WTC11 (cell line): Measurements from ENCODE around the gene GPER1. TPM values are rescaled to one million over a fixed set of nuclear protein-coding genes. Genes with fewer than 3 reads are reported as not detected.

Experiments used
- ATAC-seq: fragments of 200-7000 bp; cut with Tn5 transposase; 2 replicates; pipeline ENCODE4 v1.10.0; 2021; ENCODE audit warnings: mild to moderate bottlenecking, moderate library complexity
- CTCF ChIA-PET: fragments of 300-600 bp; sonication (Branson Sonifier 250); formaldehyde crosslinking; loops from one replicate; lab custom pipeline; 2021; ENCODE audit warnings: antibody characterized with exemption; lab: Charles Lee
- POLR2A ChIA-PET: fragments of 350-600 bp; sonication (Branson Sonifier 250); formaldehyde crosslinking; loops from one replicate; lab custom pipeline; 2021; ENCODE audit warnings: antibody characterized with exemption; lab: Charles Lee
- DNase-seq: peaks from one replicate; pipeline ENCODE4 v3.0.0; 2021; ENCODE audit warnings: low spot score
- H3K27ac Mint-ChIP-seq: 2 replicates; pipeline ENCODE4 v1.8.0; 2021; ENCODE audit warnings: mixed read lengths
- H3K27me3 Mint-ChIP-seq: 2 replicates; pipeline ENCODE4 v1.8.0; 2021; ENCODE audit warnings: low read depth, mild to moderate bottlenecking, moderate library complexity, mixed read lengths
- H3K36me3 Mint-ChIP-seq: 2 replicates; pipeline ENCODE4 v1.8.0; 2021; ENCODE audit warnings: mixed read lengths
- H3K4me1 Mint-ChIP-seq: 2 replicates; pipeline ENCODE4 v1.8.0; 2022; ENCODE audit warnings: mixed read lengths
- H3K4me3 Mint-ChIP-seq: 2 replicates; pipeline ENCODE4 v1.8.0; 2021; ENCODE audit warnings: mild to moderate bottlenecking, moderate library complexity, mixed read lengths
- H3K9me3 Mint-ChIP-seq: 2 replicates; pipeline ENCODE4 v1.8.0; 2021; ENCODE audit warnings: mixed read lengths
- ATF3 ChIP-seq: sonication (generic); formaldehyde crosslinking; conservative IDR thresholded peaks from 2 replicates; pipeline ENCODE4 v1.8.1; 2022; ENCODE audit warnings: mild to moderate bottlenecking, missing genetic modification reagents
- CREB1 ChIP-seq: sonication (generic); formaldehyde crosslinking; IDR thresholded peaks from 2 replicates; pipeline ENCODE4 v1.8.0; 2023; ENCODE audit warnings: mild to moderate bottlenecking, missing genetic modification reagents
- EMX1 ChIP-seq: fragments of 250-450 bp; sonication (Bioruptor Pico); IDR thresholded peaks from 2 replicates; pipeline ENCODE4 v1.8.0; 2021; ENCODE audit warnings: mild to moderate bottlenecking
- FOXP1 ChIP-seq: sonication (generic); formaldehyde crosslinking; IDR thresholded peaks from 2 replicates; pipeline ENCODE4 v1.8.0; 2022; ENCODE audit warnings: missing genetic modification reagents, mild to moderate bottlenecking, moderate library complexity, borderline replicate concordance
- GRHL2 ChIP-seq: fragments of 250-450 bp; sonication (Bioruptor Pico); IDR thresholded peaks from 2 replicates; pipeline ENCODE4 v1.8.0; 2022; ENCODE audit warnings: mild to moderate bottlenecking, moderate library complexity; ENCODE audit not compliant: insufficient replicate concordance, severe bottlenecking
- HMGA2 ChIP-seq: fragments of 250-450 bp; sonication (Bioruptor Pico); IDR thresholded peaks from 2 replicates; pipeline ENCODE4 v1.4.0; 2021; ENCODE audit warnings: mild to moderate bottlenecking, moderate library complexity
- JAZF1 ChIP-seq: fragments of 250-450 bp; sonication (Bioruptor Pico); IDR thresholded peaks from 2 replicates; pipeline ENCODE4 v1.9.0; 2021; ENCODE audit warnings: moderate library complexity, mild to moderate bottlenecking, inconsistent platforms
- MLX ChIP-seq: sonication (generic); formaldehyde crosslinking; IDR thresholded peaks from 2 replicates; pipeline ENCODE4 v1.8.1; 2023; ENCODE audit warnings: mild to moderate bottlenecking, missing genetic modification reagents, moderate library complexity
- MYBL2 ChIP-seq: sonication (generic); formaldehyde crosslinking; IDR thresholded peaks from 2 replicates; pipeline ENCODE4 v1.8.1; 2023; ENCODE audit warnings: mild to moderate bottlenecking, moderate library complexity, missing genetic modification reagents
- NFATC4 ChIP-seq: fragments of 250-450 bp; sonication (Bioruptor Pico); IDR thresholded peaks from 2 replicates; pipeline ENCODE4 v1.9.0; 2021; ENCODE audit warnings: mild to moderate bottlenecking
- NR1H2 ChIP-seq: sonication (generic); formaldehyde crosslinking; IDR thresholded peaks from 2 replicates; pipeline ENCODE4 v1.9.0; 2021; ENCODE audit warnings: mild to moderate bottlenecking, moderate library complexity, missing genetic modification reagents
- NR2C2 ChIP-seq: sonication (generic); formaldehyde crosslinking; IDR thresholded peaks from 2 replicates; pipeline ENCODE4 v1.8.0; 2022; ENCODE audit warnings: mild to moderate bottlenecking, missing genetic modification reagents
- SMAD4 ChIP-seq: sonication (generic); formaldehyde crosslinking; IDR thresholded peaks from 2 replicates; pipeline ENCODE4 v1.8.0; 2022; ENCODE audit warnings: mild to moderate bottlenecking, missing genetic modification reagents
- SP1 ChIP-seq: sonication (generic); formaldehyde crosslinking; conservative IDR thresholded peaks from 2 replicates; pipeline ENCODE4 v1.8.1; 2022; ENCODE audit warnings: missing genetic modification reagents
- ZBTB43 ChIP-seq: sonication (generic); formaldehyde crosslinking; IDR thresholded peaks from 2 replicates; pipeline ENCODE4 v1.8.1; 2023; ENCODE audit warnings: mild to moderate bottlenecking, missing genetic modification reagents
- ZNF121 ChIP-seq: sonication (generic); formaldehyde crosslinking; IDR thresholded peaks from 2 replicates; pipeline ENCODE4 v1.8.0; 2023; ENCODE audit warnings: missing genetic modification reagents
- ZNF138 ChIP-seq: sonication (generic); formaldehyde crosslinking; conservative IDR thresholded peaks from 2 replicates; pipeline ENCODE4 v1.8.1; 2022; ENCODE audit warnings: mild to moderate bottlenecking, moderate library complexity, missing genetic modification reagents
- ZNF423 ChIP-seq: fragments of 250-450 bp; sonication (Bioruptor Pico); IDR thresholded peaks from 2 replicates; pipeline ENCODE4 v2.1.2; 2022; ENCODE audit warnings: mild to moderate bottlenecking, moderate library complexity
- ZNF671 ChIP-seq: fragments of 250-450 bp; sonication (Bioruptor Pico); IDR thresholded peaks from 2 replicates; pipeline ENCODE4 v1.8.0; 2021; ENCODE audit warnings: mild to moderate bottlenecking
- total RNA-seq: library from RNA; stranded (reverse); gene quantifications from 3 replicates; pipeline ENCODE4 v1.2.3, GENCODE V29; 2021
- TF ChIP-seq, protein P1 (sequence below): sonication (generic); formaldehyde crosslinking; conservative IDR thresholded peaks from 2 replicates; pipeline ENCODE4 v1.8.1; 2023; ENCODE audit warnings: mild to moderate bottlenecking, low read depth, missing genetic modification reagents, moderate library complexity
- TF ChIP-seq, protein P2 (sequence below): fragments of 250-450 bp; sonication (Bioruptor Pico); conservative IDR thresholded peaks from 2 replicates; pipeline ENCODE4 v1.9.0; 2021; ENCODE audit warnings: mild to moderate bottlenecking

Gene GPER1
- total RNA-seq, 1 experiment from 2014 or later, result 0.28 TPM

- H3K4me3 Mint-ChIP-seq, result no peak overlapping the region
- no peak for ATAC-seq
- no peak overlapping the region for H3K27ac Mint-ChIP-seq
- no peaks in the 10 kb centered on the region for H3K9me3 Mint-ChIP-seq
- CTCF ChIA-PET, result interaction anchor here (3.8 to 5.9 kb wide), 2 partner anchors 16 to 56 kb away, joined by 26 to 27 read pairs; no protein-coding TSS in a partner anchor
- TF ChIP-seq NFATC4 (CRISPR knock-in tag), result no peak
- TF ChIP-seq, protein P1, sequence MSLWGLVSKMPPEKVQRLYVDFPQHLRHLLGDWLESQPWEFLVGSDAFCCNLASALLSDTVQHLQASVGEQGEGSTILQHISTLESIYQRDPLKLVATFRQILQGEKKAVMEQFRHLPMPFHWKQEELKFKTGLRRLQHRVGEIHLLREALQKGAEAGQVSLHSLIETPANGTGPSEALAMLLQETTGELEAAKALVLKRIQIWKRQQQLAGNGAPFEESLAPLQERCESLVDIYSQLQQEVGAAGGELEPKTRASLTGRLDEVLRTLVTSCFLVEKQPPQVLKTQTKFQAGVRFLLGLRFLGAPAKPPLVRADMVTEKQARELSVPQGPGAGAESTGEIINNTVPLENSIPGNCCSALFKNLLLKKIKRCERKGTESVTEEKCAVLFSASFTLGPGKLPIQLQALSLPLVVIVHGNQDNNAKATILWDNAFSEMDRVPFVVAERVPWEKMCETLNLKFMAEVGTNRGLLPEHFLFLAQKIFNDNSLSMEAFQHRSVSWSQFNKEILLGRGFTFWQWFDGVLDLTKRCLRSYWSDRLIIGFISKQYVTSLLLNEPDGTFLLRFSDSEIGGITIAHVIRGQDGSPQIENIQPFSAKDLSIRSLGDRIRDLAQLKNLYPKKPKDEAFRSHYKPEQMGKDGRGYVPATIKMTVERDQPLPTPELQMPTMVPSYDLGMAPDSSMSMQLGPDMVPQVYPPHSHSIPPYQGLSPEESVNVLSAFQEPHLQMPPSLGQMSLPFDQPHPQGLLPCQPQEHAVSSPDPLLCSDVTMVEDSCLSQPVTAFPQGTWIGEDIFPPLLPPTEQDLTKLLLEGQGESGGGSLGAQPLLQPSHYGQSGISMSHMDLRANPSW, result no peak
- TF ChIP-seq, protein P2, sequence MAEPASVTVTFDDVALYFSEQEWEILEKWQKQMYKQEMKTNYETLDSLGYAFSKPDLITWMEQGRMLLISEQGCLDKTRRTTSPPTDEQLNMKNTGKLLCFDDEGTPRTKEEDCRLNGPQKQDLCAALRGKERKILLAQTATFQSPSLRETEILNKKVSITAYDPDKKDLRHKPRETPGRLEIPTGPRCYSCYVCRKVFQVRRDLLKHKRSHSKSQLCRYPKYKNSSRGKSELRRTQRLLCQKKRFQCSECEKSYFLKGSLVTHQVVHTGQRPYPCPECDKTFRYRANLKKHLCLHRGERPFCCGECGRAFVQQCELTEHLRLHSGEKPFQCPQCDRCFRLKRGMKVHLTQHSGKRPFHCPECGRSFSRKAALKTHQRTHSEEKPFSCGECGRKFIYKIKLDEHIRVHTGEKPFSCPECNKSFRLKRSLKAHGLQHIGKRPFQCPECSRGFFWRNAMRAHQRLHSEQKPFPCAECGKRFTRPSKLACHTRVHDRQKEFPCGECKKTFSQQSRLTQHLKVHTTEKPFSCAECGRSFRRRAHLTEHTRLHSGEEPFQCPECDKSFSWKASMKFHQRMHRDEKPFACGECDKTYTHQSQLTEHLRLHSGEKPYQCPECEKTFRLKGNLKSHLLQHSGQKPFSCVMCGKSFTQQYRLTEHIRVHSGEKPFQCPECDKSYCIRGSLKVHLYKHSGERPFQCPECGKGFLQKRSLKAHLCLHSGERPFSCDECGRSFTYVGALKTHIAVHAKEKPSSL (CRISPR knock-in tag), result no peak
- TF ChIP-seq ZNF138 (CRISPR knock-in tag), result no peak
- TF ChIP-seq MLX (CRISPR knock-in tag), result no peak
- TF ChIP-seq NR2C2 (CRISPR knock-in tag), result no peak
- TF ChIP-seq ZNF121 (CRISPR knock-in tag), result no peak
- no peak for TF ChIP-seq SP1 (CRISPR knock-in tag)
- no peak for TF ChIP-seq JAZF1 (CRISPR knock-in tag)
- TF ChIP-seq ZNF423 (CRISPR knock-in tag), result no peak
- TF ChIP-seq FOXP1 (CRISPR knock-in tag), result no peak
- TF ChIP-seq EMX1 (CRISPR knock-in tag), result no peak
- TF ChIP-seq ZBTB43 (CRISPR knock-in tag), result no peak
- TF ChIP-seq NR1H2 (CRISPR knock-in tag), result no peak
- no peak for TF ChIP-seq GRHL2 (CRISPR knock-in tag)
- no peak for TF ChIP-seq ATF3
- H3K4me1 Mint-ChIP-seq, result peaks cover 30% of the 10 kb centered on the region
- DNase-seq, result no peak
- no peaks in the 10 kb centered on the region for H3K36me3 Mint-ChIP-seq
- POLR2A ChIA-PET, result no interaction called here
- no peaks in the 10 kb centered on the region for H3K27me3 Mint-ChIP-seq
These were observed 38.1 kb upstream of the GPER1 start for GRCh38 chr7:1049801-1050200.

- TF ChIP-seq ZBTB43 (CRISPR knock-in tag), result no peak
- no peak for TF ChIP-seq SMAD4 (CRISPR knock-in tag)
- no peak for TF ChIP-seq CREB1
- no peak for TF ChIP-seq ZNF671
- no peak for TF ChIP-seq MLX (CRISPR knock-in tag)
- TF ChIP-seq ZNF423 (CRISPR knock-in tag), result no peak
- TF ChIP-seq MYBL2 (CRISPR knock-in tag), result no peak
- TF ChIP-seq HMGA2 (CRISPR knock-in tag), result no peak
- no peak for TF ChIP-seq ATF3
- TF ChIP-seq, all 79 proteins: peak for 0
- Mint-ChIP-seq H3K27ac (no peak overlapping the region), H3K4me3 (no peak overlapping the region), H3K36me3 (no peaks in the 10 kb centered on the region), H3K9me3 (no peaks in the 10 kb centered on the region), H3K27me3 (no peaks in the 10 kb centered on the region), H3K4me1 (peaks cover 25% of the 10 kb centered on the region)
- ATAC-seq, result no peak
- CTCF ChIA-PET, result interaction anchor here (0.5 to 5.9 kb wide), 3 partner anchors 16 to 160 kb away, joined by 3 to 27 read pairs (median 26); no protein-coding TSS in a partner anchor
- DNase-seq, result no peak
- POLR2A ChIA-PET, result no interaction called here
These were observed 37.5 kb upstream of the GPER1 start for GRCh38 chr7:1050254-1050906.
